Esophagus muscularis mucosa (tissue), 3 donors: Measurements from ENCODE around the gene ZNF683.

ENCODE experiments used
- POLR2A ChIP-seq: fragments of 450-650 bp; IDR thresholded peaks from one replicate; pipeline ENCODE4 v1.6.1; 2017; ENCODE audit warnings: antibody characterized with exemption, moderate library complexity, mild to moderate bottlenecking, low read depth
- TF ChIP-seq, protein P1 (sequence below), 3 experiments: fragments of 200-600 bp in 2 of 3; fragments of 450-650 bp in 1 of 3; sonication (generic) in 2 of 3; IDR thresholded peaks; one replicate each; pipeline ENCODE4 v1.5.1; 2017 to 2019; ENCODE audit warnings: antibody characterized with exemption in 3 of 3, mild to moderate bottlenecking in 2 of 3, moderate library complexity in 1 of 3

DNA sequence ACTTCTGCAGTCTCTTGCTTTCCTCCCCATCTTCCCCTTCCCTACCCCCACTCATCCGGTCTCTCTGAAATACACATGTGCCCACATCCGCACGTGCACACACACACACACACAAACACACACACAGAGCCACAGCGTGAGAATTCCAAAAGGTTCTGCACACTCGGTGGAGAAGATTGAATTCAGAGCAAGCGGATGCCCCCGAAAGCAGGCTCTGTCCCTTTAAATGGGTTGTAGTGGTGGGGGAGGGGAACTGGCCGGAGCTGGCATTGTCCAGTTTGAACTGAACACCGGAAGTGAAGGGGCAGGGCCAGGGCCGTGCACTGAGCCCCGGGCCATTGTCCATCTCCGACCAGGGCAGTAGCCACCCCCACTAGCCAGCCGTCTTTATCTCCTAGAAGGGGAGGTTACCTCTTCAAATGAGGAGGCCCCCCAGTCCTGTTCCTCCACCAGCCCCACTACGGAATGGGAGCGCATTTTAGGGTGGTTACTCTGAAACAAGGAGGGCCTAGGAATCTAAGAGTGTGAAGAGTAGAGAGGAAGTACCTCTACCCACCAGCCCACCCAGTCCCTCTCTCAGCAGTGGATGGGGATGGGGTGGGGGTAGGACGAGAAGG lies 36.7 kb upstream of the ZNF683 start:
- TF ChIP-seq, protein P1, sequence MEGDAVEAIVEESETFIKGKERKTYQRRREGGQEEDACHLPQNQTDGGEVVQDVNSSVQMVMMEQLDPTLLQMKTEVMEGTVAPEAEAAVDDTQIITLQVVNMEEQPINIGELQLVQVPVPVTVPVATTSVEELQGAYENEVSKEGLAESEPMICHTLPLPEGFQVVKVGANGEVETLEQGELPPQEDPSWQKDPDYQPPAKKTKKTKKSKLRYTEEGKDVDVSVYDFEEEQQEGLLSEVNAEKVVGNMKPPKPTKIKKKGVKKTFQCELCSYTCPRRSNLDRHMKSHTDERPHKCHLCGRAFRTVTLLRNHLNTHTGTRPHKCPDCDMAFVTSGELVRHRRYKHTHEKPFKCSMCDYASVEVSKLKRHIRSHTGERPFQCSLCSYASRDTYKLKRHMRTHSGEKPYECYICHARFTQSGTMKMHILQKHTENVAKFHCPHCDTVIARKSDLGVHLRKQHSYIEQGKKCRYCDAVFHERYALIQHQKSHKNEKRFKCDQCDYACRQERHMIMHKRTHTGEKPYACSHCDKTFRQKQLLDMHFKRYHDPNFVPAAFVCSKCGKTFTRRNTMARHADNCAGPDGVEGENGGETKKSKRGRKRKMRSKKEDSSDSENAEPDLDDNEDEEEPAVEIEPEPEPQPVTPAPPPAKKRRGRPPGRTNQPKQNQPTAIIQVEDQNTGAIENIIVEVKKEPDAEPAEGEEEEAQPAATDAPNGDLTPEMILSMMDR (IDR thresholded peaks at IDR 0.05): no peak
- TF ChIP-seq POLR2A: no peak
